ENCODE results near the gene FBXO3.

GRCh38 chr11:33767624-33768023 lies 6.7 kb downstream of the FBXO3 start:
- TF ChIP-seq EZH2 (IDR thresholded peaks at IDR 0.05) (no peak), POLR2AphosphoS5 (IDR thresholded peaks at IDR 0.05; ENCODE audit: borderline replicate concordance, low read depth, low read length) (no peak), FOXP2 (optimal IDR thresholded peaks at IDR 0.05; ENCODE audit: control extremely low read depth, extremely low read length, insufficient read depth) (no peak)

Data from SK-N-MC (cell line).